Uterus (tissue), 2 donors: Measurements from ENCODE around the gene HDAC4.

Experiments used
- POLR2A ChIP-seq, 2 donors: fragments of 450-650 bp; IDR thresholded peaks; one replicate each; pipeline ENCODE4 v1.6.1; 2016; ENCODE audit warnings: antibody characterized with exemption in 2 of 2, mild to moderate bottlenecking in 1 of 2, moderate library complexity in 1 of 2
- TF ChIP-seq, protein P1 (sequence below), 4 experiments: fragments of 200-600 bp in 2 of 4; fragments of 450-650 bp in 2 of 4; sonication (generic) in 2 of 4; IDR thresholded peaks; one replicate each; pipeline ENCODE4 v1.5.1; 2016 to 2019; ENCODE audit warnings: antibody characterized with exemption in 4 of 4, mild to moderate bottlenecking in 2 of 4, moderate library complexity in 1 of 4

DNA sequence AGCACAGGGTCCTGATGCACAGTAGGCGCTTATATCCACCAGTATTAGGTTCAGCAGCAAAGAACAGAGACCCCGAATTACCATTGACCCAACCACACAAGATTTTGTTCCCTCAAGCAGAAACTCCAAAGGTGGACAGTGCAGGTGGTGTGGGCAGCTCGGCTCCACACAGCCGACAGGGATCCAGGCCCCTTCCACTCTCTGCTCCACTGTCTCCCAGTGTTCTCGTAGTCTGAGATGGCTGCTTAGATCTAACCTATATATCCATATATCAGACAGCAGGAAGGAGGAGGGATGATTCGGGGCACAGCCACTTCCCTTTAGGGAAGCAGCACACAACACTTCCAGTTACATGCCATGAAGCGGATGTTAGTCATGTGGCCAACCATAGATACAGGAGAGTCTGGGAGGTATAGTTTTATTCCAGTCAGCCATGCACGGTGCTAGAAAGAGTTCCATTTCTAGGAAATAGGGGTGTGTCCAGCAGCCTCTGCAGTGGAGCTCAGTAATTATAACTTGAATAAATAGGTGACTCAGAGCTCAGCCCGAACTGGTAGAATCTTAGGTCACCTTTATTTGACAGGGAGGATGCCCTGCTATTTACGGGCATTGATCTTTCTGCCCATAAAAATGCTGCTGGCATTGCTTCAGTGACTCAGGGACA is 394.1 kb downstream of the HDAC4 start:
- TF ChIP-seq, protein P1, sequence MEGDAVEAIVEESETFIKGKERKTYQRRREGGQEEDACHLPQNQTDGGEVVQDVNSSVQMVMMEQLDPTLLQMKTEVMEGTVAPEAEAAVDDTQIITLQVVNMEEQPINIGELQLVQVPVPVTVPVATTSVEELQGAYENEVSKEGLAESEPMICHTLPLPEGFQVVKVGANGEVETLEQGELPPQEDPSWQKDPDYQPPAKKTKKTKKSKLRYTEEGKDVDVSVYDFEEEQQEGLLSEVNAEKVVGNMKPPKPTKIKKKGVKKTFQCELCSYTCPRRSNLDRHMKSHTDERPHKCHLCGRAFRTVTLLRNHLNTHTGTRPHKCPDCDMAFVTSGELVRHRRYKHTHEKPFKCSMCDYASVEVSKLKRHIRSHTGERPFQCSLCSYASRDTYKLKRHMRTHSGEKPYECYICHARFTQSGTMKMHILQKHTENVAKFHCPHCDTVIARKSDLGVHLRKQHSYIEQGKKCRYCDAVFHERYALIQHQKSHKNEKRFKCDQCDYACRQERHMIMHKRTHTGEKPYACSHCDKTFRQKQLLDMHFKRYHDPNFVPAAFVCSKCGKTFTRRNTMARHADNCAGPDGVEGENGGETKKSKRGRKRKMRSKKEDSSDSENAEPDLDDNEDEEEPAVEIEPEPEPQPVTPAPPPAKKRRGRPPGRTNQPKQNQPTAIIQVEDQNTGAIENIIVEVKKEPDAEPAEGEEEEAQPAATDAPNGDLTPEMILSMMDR (IDR thresholded peaks at IDR 0.05): no peak
- TF ChIP-seq POLR2A (IDR thresholded peaks at IDR 0.05): no peak
